ENCODE measurements around the gene NDRG4. TPM values are rescaled to one million over a fixed set of nuclear protein-coding genes. Genes with fewer than 3 reads are reported as not detected.

The NDRG4 gene
- polyA plus RNA-seq, 1 of the 3 experiments (the other 2 are of a cell fraction) = 52.0 TPM

DNA sequence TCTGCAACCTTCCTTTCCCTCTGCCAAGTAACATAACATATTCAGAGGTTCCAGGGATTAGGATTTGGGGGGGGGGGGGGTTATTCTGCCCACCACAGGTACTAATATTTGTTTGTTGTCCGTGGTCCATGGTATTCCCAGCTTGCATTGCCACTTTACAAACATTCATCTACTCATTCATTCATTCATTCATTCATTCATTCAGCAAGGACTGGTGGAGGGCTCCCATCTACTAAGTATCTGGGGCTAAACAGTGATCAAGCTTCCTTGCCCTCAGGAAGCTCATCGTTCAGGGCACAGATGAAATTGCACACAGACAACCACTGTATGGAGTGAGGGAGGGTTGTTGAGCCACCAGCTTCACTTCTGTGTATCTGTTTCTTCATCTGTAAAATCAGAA, 45.8 kb upstream of the NDRG4 start (continued):
- TF ChIP-seq, protein P1, sequence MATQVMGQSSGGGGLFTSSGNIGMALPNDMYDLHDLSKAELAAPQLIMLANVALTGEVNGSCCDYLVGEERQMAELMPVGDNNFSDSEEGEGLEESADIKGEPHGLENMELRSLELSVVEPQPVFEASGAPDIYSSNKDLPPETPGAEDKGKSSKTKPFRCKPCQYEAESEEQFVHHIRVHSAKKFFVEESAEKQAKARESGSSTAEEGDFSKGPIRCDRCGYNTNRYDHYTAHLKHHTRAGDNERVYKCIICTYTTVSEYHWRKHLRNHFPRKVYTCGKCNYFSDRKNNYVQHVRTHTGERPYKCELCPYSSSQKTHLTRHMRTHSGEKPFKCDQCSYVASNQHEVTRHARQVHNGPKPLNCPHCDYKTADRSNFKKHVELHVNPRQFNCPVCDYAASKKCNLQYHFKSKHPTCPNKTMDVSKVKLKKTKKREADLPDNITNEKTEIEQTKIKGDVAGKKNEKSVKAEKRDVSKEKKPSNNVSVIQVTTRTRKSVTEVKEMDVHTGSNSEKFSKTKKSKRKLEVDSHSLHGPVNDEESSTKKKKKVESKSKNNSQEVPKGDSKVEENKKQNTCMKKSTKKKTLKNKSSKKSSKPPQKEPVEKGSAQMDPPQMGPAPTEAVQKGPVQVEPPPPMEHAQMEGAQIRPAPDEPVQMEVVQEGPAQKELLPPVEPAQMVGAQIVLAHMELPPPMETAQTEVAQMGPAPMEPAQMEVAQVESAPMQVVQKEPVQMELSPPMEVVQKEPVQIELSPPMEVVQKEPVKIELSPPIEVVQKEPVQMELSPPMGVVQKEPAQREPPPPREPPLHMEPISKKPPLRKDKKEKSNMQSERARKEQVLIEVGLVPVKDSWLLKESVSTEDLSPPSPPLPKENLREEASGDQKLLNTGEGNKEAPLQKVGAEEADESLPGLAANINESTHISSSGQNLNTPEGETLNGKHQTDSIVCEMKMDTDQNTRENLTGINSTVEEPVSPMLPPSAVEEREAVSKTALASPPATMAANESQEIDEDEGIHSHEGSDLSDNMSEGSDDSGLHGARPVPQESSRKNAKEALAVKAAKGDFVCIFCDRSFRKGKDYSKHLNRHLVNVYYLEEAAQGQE (IDR thresholded peaks at IDR 0.05; ENCODE audit: low read depth, low read length) = no peak
- no peak for TF ChIP-seq TAF1 (IDR thresholded peaks at IDR 0.05; ENCODE audit: borderline replicate concordance, low read depth, low read length)
- no peak for TF ChIP-seq NFIC (IDR thresholded peaks at IDR 0.05; ENCODE audit: borderline replicate concordance)
- TF ChIP-seq EZH2phosphoT487 (IDR thresholded peaks at IDR 0.05; ENCODE audit: borderline replicate concordance, low read depth) = no peak

DNA sequence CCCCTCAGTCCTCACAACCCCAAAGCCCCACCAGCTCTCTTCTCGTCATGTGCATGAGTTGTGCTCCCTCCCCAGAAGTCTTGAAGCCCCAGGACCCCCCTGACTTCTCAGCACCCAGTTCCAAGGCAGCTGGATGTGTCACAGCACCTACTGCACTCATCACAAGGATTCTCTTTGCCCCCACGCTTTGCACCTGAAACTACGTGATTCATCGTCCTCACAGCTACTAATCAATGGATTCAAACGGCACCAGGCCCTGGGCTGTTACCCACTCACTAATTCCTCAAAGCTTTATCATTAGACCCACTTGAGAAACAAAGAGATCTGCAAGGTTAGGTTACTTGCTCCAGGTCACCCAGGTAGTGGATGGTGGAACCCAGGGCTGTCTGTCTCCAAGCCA, 45.1 kb upstream of the NDRG4 start:
- H3K4me1 ChIP-seq (ENCODE audit: control insufficient read depth in 1 of 2, insufficient read depth in 2 of 2, low read depth in 1 of 2, low read length in 1 of 2) = peaks cover 6 to 28% of the 10 kb centered on the region in 2 experiments
- no peaks in the 10 kb centered on the region for H3K9me2 ChIP-seq
- POLR2A ChIA-PET = no interaction called here
- no peak overlapping the region for H2AFZ ChIP-seq (ENCODE audit: low read depth)
- no peak for DNase-seq
- H4K20me1 ChIP-seq (ENCODE audit: insufficient read depth) = peaks cover 3% of the 10 kb centered on the region; the same call in 1 of the 2 replicates
- peaks cover 16% of the 10 kb centered on the region for H3F3A ChIP-seq (replicated peaks; ENCODE audit: insufficient read depth)
- no peaks in the 10 kb centered on the region for H3K79me2 ChIP-seq (ENCODE audit: insufficient read depth)
- CTCF ChIA-PET = interaction anchor here (0.6 to 2.0 kb wide), 5 partner anchors 9 to 118 kb away, joined by 3 to 18 read pairs (median 3); no protein-coding TSS in a partner anchor
- H3K4me2 ChIP-seq = no peak overlapping the region
- H3K27me3 ChIP-seq (ENCODE audit: insufficient read depth) = no peaks in the 10 kb centered on the region
- no peak overlapping the region for H3K9ac ChIP-seq
- WGBS (ENCODE audit: low lambda C conversion rate) = 93% methylated on average over 5 of the region's 5 CpGs
- TF ChIP-seq FOSL2 (IDR thresholded peaks at IDR 0.05; ENCODE audit: borderline replicate concordance, low read depth) = no peak
- no peak for TF ChIP-seq EZH2phosphoT487 (IDR thresholded peaks at IDR 0.05; ENCODE audit: borderline replicate concordance, low read depth)
- TF ChIP-seq SIN3A (IDR thresholded peaks at IDR 0.05; ENCODE audit: borderline replicate concordance, low read depth, low read length) = no peak
- TF ChIP-seq GABPA (IDR thresholded peaks at IDR 0.05; ENCODE audit: low read depth) = no peak
- no peak for TF ChIP-seq EP300 (IDR thresholded peaks at IDR 0.05; ENCODE audit: borderline replicate concordance in 1 of 2, low read depth in 1 of 2, low read length in 1 of 2)
- no peak overlapping the region for H3K27ac ChIP-seq (ENCODE audit: low read depth in 2 of 2, low read length in 1 of 2)
- H3K4me3 ChIP-seq (ENCODE audit: low read depth in 2 of 2, low read length in 1 of 2) = no peak overlapping the region
- H3K36me3 ChIP-seq (replicated peaks in 1 of 2; ENCODE audit: control insufficient read depth in 1 of 2, insufficient read depth in 2 of 2, low read length in 1 of 2) = no peaks in the 10 kb centered on the region
- no peaks in the 10 kb centered on the region for H3K9me3 ChIP-seq

GRCh38 chr16:58455750-58456149, 44.2 kb upstream of the NDRG4 start:
- H3K36me3 ChIP-seq (replicated peaks in 1 of 2; ENCODE audit: control insufficient read depth in 1 of 2, insufficient read depth in 2 of 2, low read length in 1 of 2) = no peaks in the 10 kb centered on the region
- H3F3A ChIP-seq (replicated peaks; ENCODE audit: insufficient read depth) = peaks cover 16% of the 10 kb centered on the region
- H3K4me2 ChIP-seq = no peak overlapping the region
- no peak overlapping the region for H3K4me3 ChIP-seq (ENCODE audit: low read depth in 2 of 2, low read length in 1 of 2)
- no peak overlapping the region for H3K9ac ChIP-seq
- H3K27ac ChIP-seq (ENCODE audit: low read depth in 2 of 2, low read length in 1 of 2) = no peak overlapping the region
- H3K27me3 ChIP-seq (ENCODE audit: insufficient read depth) = no peaks in the 10 kb centered on the region
- H3K4me1 ChIP-seq (ENCODE audit: control insufficient read depth in 1 of 2, insufficient read depth in 2 of 2, low read depth in 1 of 2, low read length in 1 of 2) = peaks cover 6 to 19% of the 10 kb centered on the region in 2 experiments
- 95% methylated on average over 2 of the region's 2 CpGs for WGBS (ENCODE audit: low lambda C conversion rate)
- H3K79me2 ChIP-seq (ENCODE audit: insufficient read depth) = no peaks in the 10 kb centered on the region
- no peaks in the 10 kb centered on the region for H3K9me2 ChIP-seq
- H4K20me1 ChIP-seq (ENCODE audit: insufficient read depth) = peaks cover 3% of the 10 kb centered on the region; the same call in 1 of the 2 replicates
- no peak overlapping the region for H2AFZ ChIP-seq (ENCODE audit: low read depth)
- H3K9me3 ChIP-seq = no peaks in the 10 kb centered on the region
- ChIA-PET CTCF (interaction anchor here (1.2 to 2.0 kb wide), 2 partner anchors 32 to 119 kb away, joined by 7 to 18 read pairs; no protein-coding TSS in a partner anchor), POLR2A (no interaction called here)
- DNase-seq = no peak
- TF ChIP-seq, protein P1 (IDR thresholded peaks at IDR 0.05; ENCODE audit: low read depth, low read length) = no peak
- TF ChIP-seq JUND (IDR thresholded peaks at IDR 0.05) (no peak), RXRA (IDR thresholded peaks at IDR 0.05; ENCODE audit: borderline replicate concordance, low read depth) (no peak), PBX3 (IDR thresholded peaks at IDR 0.05) (no peak), NFIC (IDR thresholded peaks at IDR 0.05; ENCODE audit: borderline replicate concordance) (no peak), TEAD4 (IDR thresholded peaks at IDR 0.05; ENCODE audit: borderline replicate concordance, insufficient read depth) (no peak), GATA2 (CRISPR knock-in tag; IDR thresholded peaks at IDR 0.05) (no peak), FOXM1 (IDR thresholded peaks at IDR 0.05; ENCODE audit: low read depth) (no peak), EP300 (IDR thresholded peaks at IDR 0.05; ENCODE audit: borderline replicate concordance in 1 of 2, low read depth in 1 of 2, low read length in 1 of 2) (no peak), SIN3A (IDR thresholded peaks at IDR 0.05; ENCODE audit: borderline replicate concordance, low read depth, low read length) (no peak), YY1 (IDR thresholded peaks at IDR 0.05; ENCODE audit: low read depth) (no peak), RCOR1 (IDR thresholded peaks at IDR 0.05; ENCODE audit: low read length) (no peak), FOSL2 (IDR thresholded peaks at IDR 0.05; ENCODE audit: borderline replicate concordance, low read depth) (no peak), RFX5 (IDR thresholded peaks at IDR 0.05; ENCODE audit: low read length) (no peak)

Data from SK-N-SH (cell line).